ENCODE data around the gene MFSD2A.
A peak's percentile ranks its signal among the peaks of the same experiment; 100 is the strongest.
"Not testable (repeated sequence)": the region's sequence is repeated elsewhere in the genome, so short reads cannot be mapped to it uniquely, and the experiment has no call there.

The MFSD2A gene

DNA sequence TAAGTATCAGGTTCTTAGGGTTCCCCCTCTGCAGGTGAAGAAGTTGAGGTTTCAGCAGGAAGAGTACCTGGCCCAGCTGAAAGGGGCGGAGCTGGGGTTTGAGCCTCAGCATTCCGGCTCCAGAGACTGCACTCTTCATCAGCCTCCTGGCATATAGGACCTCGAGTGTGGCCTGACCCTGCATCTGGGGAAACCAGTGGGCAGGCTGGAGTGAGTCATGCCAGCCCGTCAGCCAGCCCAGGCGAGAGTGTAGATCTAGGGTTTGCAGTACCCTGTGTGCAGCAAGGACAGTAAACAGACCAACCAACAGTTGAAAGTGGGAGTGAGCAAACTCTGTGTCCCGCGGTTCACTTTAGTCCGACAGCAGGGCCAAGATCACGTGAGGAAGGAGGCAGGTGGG is 14.1 kb downstream of the MFSD2A start:
- DNase-seq (ENCODE audit: low spot score): no peak

DNA sequence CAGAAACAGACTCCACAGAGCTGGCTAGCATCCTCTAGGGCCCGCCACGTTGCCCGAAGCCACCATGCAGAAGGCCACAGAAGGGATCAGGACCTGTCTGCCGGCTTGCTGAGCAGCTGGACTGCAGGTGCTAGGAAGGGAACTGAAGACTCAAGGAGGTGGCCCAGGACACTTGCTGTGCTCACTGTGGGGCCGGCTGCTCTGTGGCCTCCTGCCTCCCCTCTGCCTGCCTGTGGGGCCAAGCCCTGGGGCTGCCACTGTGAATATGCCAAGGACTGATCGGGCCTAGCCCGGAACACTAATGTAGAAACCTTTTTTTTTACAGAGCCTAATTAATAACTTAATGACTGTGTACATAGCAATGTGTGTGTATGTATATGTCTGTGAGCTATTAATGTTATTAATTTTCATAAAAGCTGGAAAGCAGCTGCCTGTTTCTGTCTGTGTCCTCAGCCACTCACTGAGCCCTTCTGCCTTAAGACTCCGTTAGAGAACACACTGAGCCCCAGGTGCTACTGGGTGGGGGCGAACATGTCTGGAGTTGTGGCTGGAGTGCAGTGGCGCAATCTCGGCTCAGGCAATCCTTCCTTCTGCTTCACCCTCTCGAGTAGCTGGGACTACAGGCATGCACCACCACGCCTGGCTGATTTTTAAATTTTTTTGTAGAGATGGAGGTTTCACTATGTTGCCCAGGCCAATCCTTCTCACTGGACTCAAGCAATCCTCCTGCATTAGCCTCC is 14.8 kb downstream of the MFSD2A start:
- no peak for DNase-seq (ENCODE audit: low spot score)

DNA sequence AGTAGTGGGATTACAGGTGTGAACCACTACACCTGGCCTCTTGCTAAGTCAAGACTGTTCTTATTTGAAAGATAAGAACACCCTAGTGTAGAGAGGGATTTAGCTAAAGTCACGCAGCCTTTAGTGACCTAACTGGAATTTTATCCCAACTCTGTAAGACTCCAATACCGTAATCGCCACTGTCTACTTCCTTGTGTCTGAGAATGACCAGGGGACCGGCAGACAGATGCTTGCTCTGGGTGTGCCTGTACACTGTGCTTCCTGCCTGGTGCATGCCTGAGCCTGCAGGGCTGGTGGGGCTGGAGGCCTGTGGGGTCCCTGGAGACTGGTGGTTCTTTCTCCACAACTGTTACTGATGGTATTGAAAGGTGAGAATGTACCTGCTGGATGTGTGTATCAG is 15.3 kb downstream of the MFSD2A start:
- no peak for DNase-seq (ENCODE audit: low spot score)

DNA sequence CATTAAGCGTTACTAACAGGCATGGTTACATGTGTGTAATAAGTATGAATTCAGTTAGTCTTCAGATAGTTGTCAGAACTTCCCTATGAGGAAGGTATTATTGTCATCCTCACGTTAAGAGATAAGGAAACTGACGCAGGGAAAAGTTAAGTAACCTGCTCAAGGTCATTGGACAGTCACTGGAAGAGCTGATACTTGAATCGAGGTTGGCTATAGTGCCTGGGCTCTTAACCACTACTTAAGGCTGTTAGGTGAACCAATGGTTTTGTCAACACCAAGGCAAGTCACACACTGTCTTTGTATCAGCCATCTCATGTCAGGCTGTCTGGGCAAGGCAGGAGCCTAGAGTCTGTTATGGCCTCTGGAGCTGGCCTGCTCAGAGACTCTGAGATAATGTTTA is 16.2 kb downstream of the MFSD2A start:
- DNase-seq (ENCODE audit: low spot score): no peak

DNA sequence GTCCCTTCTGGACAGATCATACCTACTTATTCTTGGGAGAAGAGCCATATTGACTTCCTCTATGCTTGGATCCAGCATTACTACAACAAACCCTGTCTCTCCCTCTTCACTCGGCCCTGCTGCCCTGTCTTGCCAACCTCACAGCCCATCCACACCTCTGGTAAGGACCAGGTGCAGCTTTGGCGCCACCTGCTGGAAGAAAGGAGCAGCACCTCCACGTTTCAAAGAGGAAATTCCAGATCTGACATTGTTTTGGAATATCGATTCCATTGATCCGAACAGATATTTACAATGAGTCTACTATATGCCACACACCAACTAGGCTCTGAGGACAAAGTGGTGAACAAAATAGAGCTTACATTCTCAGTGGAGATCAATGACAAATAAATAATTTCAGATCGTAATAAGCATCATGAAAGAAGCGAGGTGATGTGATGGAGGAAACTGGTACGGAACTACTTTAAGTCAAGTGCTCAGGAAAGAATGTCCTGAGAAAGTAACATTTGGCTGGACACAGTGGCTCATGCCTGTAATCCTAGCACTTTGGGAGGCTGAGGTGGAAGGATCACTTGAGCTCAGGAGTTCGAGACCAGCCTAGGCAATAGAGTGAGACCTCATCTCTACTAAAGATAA is 18.7 kb downstream of the MFSD2A start:
- DNase-seq (ENCODE audit: low spot score): peak; percentile 75

DNA sequence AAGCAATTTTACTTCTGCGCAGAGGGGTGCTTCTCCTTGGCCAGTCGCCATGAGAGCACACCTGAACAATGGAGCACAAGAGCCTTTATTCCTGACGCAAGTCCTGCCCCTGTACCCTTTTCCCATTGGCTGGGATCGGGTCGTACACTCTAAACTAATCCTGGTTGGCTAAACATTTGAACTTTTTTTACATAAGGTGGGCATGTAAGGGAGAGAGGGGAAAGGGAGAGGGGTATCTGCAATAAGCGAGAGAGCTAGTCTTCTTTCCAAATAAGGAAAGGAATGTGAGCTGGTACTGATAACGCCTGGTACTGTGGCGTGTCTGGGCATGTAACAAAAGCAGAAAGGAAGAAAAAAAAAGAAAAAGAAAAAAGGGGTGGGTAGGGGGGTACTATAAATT is 21.8 kb downstream of the MFSD2A start:
- no peak for DNase-seq (ENCODE audit: low spot score)

DNA sequence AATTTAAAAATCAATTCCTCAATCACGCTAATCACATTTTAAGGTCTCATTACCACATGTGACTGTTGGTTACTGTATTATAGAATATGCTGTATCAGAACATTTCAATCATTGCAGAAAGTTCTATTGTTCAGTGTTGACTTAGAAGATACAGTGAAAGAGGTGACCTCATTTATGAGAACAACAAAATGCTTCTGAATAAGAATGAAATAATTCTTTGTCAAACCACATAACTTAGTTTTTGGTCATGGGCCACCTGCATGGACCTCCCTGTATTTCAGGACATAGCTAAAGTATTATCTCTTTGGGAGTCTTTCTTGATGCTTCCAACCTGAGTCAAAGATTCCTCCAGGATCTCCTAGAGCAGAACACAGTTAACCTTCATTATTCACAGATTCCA is 22.3 kb downstream of the MFSD2A start:
- peak; percentile 79 for DNase-seq (ENCODE audit: low spot score)

DNA sequence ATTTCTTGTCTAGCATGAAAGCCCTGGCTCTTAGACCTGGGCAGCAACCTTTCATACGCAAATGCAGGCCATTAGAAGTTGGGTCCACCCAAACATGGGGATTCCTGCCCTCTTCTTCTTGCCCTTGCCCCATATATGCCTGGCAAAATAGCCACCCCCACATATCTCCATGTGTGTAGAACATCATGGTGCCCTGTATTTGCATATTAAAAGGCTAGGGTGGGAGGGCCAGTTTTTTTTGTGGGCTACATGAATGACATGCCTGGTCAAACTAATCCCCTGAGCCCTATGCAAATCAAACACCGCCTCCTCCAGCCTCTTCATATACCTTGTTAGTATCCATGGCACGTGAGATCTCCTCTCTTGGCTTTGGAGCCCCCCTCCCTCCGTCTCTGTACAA is 24.7 kb downstream of the MFSD2A start:
- no peak for DNase-seq (ENCODE audit: low spot score)

DNA sequence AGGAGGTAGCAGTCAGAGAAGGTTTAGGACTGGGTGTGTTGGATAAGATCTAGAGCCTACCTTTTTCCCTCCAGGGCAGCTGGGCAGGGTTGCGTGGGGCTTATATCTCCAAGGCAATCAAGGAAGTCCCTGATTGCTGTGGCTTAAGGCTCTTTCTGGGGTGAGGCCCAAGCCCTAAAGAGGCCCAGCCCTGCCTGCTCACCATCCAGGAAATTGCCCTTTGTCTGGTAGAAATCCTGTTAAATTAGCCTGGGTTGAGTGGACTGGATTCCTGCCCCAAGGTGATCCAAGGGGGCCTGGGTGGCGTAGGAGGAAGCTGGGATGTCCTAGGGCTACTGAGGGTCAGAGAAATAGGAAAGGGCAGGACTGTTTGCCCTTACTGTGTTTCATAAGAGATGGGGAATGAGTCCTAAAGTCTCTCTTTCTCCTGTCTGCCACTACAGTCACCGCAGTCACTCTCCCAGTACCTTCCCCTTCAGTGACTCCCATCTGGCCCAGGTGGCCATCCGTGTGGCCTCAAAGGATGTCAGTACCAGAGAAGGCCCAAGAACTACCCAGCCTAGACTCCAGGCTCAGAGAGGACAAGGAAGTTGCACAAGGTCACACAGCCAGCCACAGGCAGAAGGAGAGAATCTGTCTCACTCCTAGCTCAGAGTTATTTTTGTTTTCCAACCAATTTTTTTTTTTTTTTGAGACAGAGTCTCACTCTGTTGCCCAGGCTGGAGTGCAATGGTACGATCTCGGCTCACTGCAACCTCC is 25.8 kb downstream of the MFSD2A start:
- peak; percentile 42 for DNase-seq (ENCODE audit: low spot score)

DNA sequence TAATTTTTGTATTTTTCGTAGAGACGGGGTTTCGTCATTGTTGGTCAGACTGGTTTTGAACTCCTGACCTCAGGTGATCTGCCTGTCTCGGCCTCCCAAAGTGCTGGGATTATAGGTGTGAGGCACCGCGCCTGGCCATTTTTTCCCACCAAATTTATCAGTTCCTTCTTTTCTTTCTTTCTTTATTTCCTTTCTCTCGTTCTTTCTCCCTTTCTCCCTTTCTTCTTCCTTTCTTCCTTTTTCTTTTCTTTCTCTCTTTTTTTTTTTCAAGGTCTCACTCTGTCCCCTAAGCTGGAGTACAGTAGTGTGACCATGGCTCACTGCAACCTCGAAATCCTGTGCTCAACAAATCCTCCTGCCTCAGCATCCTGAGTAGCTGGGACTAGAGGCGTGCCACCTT is 26.4 kb downstream of the MFSD2A start:
- no peak for DNase-seq (ENCODE audit: low spot score)

DNA sequence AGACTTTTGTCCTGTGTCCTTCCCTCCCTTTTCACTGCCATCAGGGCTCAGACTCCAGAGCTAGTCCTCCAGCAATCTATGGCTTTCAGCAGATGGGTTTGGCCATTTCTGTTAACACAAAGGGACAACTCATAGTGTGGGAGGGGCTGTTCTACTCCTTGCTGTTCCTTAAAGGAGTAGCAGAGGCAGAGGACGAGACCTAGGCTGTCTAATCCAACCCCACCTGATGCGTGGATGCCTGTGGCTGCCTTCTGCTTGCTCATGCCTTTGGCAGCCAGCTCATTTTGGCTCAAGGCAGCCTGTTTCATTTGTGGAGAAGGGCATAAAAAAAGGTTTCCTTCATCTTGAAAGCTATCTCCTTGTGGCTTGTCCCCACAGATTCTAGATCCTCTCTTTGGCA is 27.0 kb downstream of the MFSD2A start:
- DNase-seq (ENCODE audit: low spot score): peak; percentile 93

DNA sequence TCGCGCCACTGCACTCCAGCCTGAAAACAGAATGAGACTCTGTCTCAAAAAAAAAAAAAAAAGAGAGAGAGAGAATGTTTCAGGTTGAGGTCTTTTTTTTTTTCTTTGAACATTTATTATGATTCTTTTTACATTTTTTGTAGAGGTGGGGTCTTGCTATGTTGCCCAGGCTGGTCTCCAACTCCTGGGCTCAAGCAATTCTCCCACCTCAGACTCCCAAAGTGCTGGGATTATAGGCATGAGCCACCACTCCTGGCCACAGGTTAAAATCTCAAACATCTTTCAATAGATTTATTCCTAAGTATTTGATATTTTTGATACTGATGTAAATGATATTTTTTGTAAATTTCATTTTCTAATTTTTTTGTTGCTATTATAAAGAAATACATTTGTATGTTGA is 29.5 kb downstream of the MFSD2A start:
- DNase-seq (ENCODE audit: low spot score): not testable (repeated sequence)

DNA sequence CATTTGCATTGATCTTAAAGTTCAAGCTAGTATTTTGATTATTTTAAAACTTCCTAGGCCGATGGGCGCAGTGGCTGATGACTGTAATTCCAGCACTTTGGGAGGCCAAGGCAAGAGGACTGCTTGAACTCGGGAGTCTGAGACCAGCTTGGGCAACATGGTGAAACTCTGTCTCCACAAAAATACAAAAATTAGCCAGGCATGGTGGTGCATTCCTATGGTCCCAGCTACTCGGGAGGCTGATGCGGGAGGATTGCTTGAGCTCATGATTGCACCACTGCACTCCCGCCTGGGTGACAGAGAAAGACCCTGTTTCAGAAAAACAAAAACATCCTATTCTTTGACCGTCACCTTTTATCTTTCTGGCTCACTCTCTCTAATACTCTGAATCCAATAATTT is 30.0 kb downstream of the MFSD2A start:
- no peak for DNase-seq (ENCODE audit: low spot score)

DNA sequence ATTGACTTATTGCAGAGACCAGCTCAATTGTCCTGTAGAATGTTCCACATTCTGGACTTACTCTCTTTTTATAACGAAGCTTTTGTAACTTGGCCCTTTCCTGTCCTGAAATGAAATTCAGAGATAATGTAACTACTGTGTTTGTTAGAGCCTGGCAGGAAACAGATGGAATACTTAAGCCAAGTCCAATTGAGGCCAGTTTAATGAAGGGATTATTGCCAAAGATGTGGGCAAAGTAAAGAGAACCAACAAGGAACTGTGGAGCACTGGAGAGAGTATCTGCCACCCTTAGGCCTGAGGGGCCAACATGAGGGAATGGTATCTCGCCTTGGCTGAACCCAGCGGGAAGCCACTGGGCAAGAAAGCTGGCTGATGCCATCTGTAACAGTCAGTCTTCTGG is 32.9 kb downstream of the MFSD2A start:
- no peak for DNase-seq (ENCODE audit: low spot score)

DNA sequence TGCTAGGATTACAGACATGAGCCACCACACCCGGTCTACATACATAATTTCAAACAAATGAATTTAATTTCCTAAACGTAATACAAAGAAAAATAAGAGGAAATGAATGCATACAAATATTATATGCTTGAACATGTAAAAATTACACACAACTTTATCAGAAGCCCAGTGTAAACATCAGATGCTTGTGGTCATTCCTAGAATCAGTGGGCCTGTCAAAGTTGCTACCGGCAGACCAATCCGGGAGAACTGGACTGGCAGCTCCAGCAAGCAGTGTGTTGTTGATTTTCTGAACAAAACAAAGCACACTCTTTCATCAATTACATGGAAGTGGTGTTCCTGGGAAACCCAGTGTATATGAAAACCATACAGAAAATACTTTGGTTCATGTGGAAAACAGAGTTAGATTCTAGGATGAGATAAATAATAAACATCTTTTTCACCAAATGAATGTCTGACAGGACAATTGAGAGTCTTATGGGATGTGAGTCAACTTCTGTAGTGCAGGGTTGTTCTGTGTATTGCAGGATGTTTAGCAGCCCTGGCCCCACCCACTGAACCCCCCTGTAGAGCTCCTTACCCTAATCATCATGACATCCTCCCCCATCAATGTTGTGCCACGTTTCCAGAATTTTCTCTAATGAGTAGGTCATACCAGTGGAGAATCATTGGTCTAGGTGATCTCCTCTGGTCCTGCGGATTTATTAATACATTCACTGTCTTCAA is 33.8 kb downstream of the MFSD2A start:
- DNase-seq (ENCODE audit: low spot score): no peak

DNA sequence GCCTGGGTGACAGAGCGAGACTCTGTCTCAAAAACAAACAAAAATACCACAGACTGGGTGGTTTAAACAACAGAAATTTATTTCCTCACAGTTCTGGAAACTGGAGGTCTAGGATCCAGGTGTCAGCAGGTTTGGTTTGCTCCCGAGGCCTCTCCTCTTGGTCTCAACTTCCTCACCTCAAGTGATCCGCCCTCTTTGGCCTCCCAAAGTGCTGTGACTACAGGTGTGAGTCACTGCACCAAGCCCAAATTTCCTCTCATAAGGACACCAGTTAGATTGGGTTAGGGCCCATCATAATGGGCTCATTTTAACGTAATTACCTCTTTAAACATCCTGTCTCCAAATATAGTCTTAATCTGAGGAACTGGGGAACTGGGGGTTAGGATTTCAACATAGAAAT is 35.5 kb downstream of the MFSD2A start:
- DNase-seq (ENCODE audit: low spot score): no peak

DNA sequence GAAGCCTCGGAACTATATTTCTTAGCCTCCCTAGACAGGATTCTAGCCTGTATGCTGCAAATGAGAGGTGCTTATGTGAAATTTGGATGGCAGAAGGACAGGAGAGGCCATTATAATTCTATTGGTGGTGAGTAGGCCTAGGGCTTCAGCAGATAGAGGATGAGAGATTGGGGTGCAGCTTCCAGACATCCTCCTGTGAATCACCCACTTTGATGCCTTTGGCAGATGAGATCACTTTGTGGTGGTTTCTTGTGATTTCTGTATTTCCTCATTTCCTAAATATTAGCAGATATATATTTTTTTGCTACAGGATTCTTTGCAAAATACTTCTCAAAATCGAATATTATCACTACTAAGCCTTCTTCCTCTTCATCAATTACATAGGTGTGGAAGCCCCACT is 37.3 kb downstream of the MFSD2A start:
- peak; percentile 52 for DNase-seq (ENCODE audit: low spot score)

DNA sequence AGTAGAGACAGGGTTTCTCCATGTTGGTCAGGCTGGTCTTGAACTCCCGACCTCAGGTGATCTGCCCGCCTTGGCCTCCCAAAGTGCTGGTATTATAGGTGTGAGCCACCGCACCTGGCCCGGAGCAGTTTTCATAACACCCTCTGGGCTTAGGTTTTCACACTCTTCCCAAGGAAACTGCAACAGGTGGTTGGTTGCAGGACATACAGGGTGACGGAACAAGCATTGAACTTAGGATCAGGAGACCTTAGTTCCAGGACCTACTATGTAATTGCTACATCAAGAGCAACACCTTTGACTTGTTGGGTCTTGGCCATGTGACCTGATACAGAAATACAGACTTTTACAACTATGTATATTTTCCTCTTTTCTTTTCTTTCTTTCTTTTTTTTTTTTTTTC is 37.9 kb downstream of the MFSD2A start:
- DNase-seq (ENCODE audit: low spot score): no peak

DNA sequence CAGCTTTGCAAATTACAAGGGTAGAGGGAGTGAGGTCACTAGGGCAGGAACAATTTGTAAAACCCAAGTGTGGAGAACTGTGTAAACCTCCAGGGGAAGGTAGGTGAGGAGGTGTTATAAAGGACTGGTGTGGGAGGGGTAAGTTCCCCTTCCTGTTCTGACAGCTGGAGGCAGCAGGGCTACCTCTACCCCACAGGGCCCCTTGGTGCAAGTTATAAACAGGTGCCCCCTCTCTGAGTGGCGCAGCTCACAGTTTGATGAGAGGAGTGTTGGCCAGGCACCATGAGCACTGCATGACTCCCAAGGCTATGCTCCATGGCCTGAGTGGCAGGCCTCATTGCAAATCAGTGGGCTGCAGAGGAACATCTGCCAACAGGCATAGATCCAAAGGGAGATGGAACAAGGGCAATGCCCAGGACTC is 41.0 kb downstream of the MFSD2A start:
- DNase-seq (ENCODE audit: low spot score): no peak

DNA sequence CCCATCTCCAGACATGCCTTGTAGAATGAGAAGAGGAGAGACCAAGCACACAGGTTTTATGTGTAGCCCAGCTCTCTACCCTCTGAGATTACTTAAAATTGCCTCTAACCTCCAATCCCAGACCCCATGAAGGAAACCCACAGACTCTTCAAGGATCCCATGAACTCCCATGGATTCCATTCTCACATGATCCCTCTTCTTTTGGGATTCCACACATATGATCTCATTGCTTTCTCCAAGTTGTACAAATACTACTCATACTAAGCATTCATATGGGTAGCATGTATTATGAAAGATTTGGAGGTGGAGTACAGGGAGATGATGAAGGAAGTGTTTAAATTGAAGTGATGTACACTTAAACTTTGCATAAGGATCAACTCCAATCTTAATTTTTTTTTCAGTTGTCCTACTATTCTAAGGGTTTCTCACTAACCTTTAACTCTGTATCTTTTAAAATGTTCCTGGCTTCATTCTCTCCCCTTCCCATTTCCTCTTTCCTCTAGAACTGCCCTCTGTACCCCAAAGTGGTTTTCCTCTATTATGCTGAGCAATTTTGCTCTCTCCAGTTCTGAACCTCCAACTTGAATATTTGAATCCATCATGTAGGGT is 41.6 kb downstream of the MFSD2A start:
- DNase-seq (ENCODE audit: low spot score): no peak

DNA sequence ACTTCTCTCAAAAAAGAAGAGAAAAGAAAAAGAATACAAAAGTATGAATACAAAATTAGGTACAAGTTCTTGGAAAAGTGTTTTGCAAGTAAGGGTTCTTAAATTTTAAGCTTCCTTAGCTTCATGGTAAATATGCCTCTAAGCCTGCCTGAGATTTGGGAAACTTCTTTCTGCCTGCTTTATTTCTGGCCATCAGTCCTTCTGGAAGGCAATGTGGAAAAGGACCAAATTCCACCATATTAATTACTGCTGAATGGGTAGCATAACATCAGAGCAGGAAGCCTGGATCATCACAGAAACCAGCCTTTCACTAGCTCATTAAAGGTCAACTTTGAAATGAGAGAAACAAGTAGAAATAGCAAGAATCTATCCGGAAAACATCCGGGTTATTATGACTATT is 46.5 kb downstream of the MFSD2A start:
- no peak for DNase-seq (ENCODE audit: low spot score)

Data from kidney tubule cell (primary cell).